NOMO-1 treated with dmso at 0.1 percent for 144 hours (cell line): ENCODE measurements around the gene PVR.
A peak's percentile ranks its signal among the peaks of the same experiment; 100 is the strongest.
"Not testable (repeated sequence)": the region's sequence is repeated elsewhere in the genome, so short reads cannot be mapped to it uniquely, and the experiment has no call there.

Experiments
- DNase-seq: peaks from one replicate; lab custom pipeline; 2025; ENCODE audit not compliant: unreplicated experiment; lab: John Stamatoyannopoulos, UW

The PVR gene

GRCh38 chr19:44672226-44672625 is 28.5 kb downstream of the PVR start:
- no peak for DNase-seq

GRCh38 chr19:44673510-44673909 is 29.8 kb downstream of the PVR start:
- no peak for DNase-seq

GRCh38 chr19:44675521-44675920 is 31.8 kb downstream of the PVR start:
- DNase-seq, result no peak

- DNase-seq, result no peak
Observed at GRCh38 chr19:44677019-44677811, 33.5 kb downstream of the PVR start.

GRCh38 chr19:44680536-44680935 is 36.8 kb downstream of the PVR start:
- no peak for DNase-seq

GRCh38 chr19:44681992-44682790 is 38.5 kb downstream of the PVR start:
- no peak for DNase-seq

GRCh38 chr19:44682807-44683206 is 39.1 kb downstream of the PVR start:
- DNase-seq, result no peak

GRCh38 chr19:44683434-44684210 is 39.9 kb downstream of the PVR start:
- no peak for DNase-seq

- DNase-seq, result not testable (repeated sequence)
Observed at GRCh38 chr19:44684396-44684795, 40.7 kb downstream of the PVR start.

GRCh38 chr19:44684892-44685863 is 41.5 kb downstream of the PVR start:
- DNase-seq, result no peak

GRCh38 chr19:44685877-44686276 is 42.2 kb downstream of the PVR start:
- peak; percentile 16 for DNase-seq

GRCh38 chr19:44686896-44687295 is 43.2 kb downstream of the PVR start:
- no peak for DNase-seq

- DNase-seq, result no peak
Observed at GRCh38 chr19:44687888-44688287, 44.2 kb downstream of the PVR start.

- DNase-seq, result no peak
Observed at GRCh38 chr19:44689290-44690130, 45.8 kb downstream of the PVR start.

- DNase-seq, result no peak
Observed at GRCh38 chr19:44690131-44690440, 46.4 kb downstream of the PVR start.

GRCh38 chr19:44692379-44692721 is 48.6 kb downstream of the PVR start:
- no peak for DNase-seq

- DNase-seq, result no peak
Observed at GRCh38 chr19:44694184-44694579, 50.5 kb downstream of the PVR start.

- DNase-seq, result no peak
Observed at GRCh38 chr19:44696939-44697669, 53.4 kb downstream of the PVR start.

GRCh38 chr19:44697670-44698034 is 53.9 kb downstream of the PVR start:
- DNase-seq, result no peak
